IPS DF 19.7 (cell line): ENCODE measurements around the gene HNRNPC.
"Not testable (repeated sequence)": the region's sequence is repeated elsewhere in the genome, so short reads cannot be mapped to it uniquely, and the experiment has no call there.

Experiments
- DNase-seq: peaks from one replicate; pipeline ENCODE4 v3.0.0-alpha.2; 2013; ENCODE audit warnings: low read depth, low spot score

The HNRNPC gene

DNA sequence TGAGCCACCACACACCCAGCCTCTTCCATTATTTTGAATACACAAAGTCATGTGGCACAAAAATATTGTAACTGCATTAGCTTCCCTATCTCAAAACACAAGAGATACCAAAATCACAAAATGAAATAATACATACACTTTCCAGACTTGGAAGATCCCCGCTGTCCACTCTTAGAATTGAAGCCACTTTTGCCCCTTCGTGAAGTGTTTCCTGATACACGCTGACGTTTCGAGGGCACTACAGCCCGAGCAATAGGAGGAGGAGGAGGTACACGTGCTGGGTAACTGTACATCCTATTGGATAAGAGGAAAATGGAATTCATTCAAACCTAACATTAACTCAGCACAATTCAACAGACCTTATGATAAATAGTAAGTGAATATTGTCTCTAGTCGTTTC lies 56.4 kb downstream of the HNRNPC start:
- not testable (repeated sequence) for DNase-seq

DNA sequence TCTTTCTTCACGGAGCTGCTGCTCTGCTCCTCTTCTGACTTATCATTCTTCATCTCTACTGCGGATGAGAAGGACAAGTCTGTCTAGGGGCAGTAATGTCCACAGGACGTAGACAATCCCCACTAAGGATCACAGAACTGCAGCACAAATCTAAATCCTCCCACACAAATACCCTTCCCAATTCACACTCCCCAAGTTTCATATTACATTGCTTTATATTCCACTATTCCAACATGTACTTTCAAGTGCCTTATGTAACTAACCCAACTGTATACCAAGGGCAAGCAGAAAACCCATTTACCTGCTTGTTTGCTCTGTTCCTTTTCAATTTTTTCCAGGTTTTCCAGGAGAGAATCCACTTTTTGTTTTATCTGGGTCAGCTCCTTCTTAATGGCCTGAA lies 57.7 kb downstream of the HNRNPC start:
- no peak for DNase-seq

DNA sequence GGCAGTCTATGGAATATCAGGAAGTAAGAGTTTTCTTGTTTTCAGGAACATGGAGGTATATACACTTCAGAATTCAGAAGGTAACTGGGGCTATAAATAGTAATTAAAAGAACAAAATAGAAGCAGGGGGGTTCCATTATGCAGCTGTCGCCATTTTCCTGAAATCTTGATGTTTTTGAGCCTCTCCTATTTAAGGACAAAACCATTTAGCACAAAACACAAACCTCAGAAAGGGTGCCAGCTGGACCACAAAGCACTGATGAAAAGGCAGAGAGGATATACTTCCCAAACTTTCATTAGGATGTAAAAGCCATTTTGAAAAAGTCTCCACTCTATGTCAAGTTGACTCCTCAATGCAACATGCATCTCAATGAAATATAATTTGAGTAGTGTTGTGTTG lies 59.2 kb downstream of the HNRNPC start:
- no peak for DNase-seq

DNA sequence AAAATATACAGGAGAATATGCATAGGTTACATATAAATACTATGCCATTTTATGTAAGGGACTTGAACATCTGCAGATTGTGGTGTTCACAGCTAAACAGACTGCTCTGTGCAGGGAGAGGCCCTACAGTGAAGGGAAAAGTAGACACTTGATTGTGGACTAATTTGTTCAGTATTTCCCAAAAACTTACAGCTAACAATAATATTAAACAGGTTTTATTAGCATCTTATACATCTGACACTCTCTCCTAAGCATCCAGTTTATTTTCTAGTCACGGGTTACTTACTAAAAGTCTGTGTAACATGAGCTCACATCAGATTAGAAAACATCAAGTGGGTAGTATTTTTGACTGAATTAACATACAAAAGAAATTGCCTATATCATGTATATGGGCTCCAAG lies 60.1 kb downstream of the HNRNPC start:
- no peak for DNase-seq

DNA sequence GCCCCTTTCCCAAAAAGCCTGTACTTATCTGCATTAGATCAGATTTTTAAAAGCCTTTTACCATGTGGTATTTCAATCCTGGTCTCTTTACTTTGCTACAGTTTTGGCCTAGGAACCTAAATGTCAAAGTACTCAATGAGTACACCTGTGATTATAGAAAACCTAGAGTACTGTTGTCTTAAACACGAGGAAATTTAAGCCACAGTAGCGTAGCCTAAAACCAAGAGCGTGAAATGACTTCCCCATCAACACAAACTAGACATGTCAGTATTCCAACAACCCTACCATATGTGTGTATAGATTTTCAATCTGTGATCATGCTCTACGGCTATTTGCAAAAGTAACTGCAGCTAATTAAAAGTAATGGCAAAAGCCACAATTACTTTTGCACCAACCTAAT lies 60.7 kb downstream of the HNRNPC start:
- no peak for DNase-seq

DNA sequence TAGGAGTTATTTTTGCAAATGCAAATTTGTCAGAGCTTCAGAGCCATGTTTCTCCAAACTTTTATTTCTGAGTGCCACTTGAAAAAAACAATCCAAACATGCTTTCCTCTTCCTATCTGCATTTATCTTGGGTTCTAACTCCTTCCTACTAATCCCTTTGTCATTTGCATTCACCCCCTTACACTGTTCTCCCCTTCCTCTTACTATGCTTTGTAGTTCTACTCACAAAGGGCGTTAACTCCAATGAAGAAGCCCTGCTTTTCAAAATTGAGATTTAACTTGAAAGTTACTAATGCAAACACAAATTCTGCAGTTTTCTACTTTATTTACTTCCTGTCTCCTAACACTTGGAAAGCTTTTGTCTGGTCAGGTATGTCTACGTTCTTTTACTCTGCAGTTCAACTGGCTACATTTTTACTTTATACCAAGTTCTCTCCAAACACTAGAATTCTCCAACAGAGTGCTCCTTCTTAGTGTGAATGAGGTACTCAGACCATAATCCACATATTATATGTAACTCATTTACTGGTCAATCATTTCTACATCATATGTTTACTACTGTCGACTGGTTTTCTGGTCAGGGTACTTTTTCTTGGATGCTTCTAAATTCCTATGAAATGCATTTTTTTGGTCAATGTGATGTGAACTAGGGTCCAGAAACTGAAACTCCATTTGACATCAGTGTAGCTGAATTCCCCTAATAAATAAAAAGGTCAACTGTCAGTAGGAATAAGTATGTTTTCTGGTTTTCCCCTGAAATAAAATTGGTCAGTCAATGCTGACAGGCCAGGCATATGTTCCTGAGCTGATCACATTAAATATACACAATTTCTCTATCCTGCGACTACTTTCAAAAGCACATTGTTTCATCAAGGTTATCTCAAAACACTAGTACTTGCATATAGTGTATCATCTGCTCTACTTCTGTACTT lies 62.2 kb downstream of the HNRNPC start:
- no peak for DNase-seq

DNA sequence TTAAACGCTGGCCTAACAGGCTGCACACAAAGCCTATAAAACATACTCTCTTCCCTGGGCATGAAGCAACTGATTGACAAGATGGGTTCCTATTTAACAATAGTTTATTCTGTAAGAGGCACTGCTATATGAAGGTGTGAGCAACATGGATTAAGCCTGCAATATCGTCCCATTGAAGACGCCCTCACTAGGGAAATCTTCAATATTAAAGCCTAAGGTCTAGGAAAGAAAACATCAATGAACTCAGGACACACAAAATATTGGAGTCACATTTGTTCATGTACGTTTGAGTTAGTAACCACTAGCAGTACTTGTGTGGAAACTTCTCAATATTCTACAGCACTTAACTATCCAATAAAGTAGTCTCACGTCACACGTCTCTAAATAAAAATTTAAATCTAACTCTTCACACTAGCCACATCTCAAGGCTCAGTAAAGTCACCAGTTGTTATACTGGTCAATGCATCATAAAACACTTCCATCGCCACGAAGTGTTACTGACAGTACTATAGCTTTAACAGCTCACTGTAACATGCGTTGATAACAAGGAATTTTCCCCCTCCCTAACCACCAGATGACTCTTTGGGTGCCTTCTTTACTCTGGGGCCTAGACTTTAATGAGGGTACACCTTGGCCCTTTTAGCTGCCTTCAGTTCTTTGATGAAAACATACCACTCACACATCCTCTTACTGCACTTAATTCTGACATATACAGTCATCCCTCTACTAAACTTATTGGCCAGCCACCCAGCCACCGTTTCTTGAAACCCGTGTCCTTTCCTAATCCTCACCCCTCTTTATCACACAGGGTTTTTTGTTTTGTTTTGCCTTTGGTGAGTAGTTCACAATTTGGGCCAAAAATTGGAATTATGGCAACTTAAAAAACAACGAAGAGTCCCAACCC lies 63.3 kb downstream of the HNRNPC start:
- DNase-seq: no peak

DNA sequence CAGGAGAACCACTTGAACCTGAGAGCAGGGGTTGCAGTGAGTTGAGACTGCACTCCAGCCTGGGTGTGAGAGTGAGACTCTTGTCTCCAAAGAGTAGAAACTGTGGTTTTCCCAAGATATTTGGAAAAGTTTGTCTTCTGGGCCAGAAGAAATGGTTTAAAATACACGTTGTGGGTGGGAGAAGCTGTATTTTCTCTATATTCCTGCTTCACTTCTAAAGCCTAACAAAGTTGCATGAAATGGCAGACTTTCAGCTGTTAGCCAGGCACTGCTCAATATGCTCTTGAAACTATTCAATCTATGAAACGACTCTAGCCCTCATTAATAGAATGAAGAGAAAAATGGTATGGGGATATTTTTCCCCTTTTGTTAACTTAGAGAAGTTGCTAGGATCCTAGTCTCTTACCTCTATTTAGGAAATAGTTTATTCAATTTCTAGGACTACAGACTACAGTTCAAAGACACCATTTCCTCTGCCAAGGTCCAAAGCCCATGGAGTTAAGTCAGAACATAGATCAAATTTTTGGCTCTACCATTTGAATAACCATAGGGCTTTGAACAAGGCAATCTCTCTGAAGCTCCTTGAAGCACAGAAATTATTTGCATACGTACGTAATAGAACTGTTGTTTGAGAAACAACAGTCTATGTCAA lies 64.1 kb downstream of the HNRNPC start:
- no peak for DNase-seq

DNA sequence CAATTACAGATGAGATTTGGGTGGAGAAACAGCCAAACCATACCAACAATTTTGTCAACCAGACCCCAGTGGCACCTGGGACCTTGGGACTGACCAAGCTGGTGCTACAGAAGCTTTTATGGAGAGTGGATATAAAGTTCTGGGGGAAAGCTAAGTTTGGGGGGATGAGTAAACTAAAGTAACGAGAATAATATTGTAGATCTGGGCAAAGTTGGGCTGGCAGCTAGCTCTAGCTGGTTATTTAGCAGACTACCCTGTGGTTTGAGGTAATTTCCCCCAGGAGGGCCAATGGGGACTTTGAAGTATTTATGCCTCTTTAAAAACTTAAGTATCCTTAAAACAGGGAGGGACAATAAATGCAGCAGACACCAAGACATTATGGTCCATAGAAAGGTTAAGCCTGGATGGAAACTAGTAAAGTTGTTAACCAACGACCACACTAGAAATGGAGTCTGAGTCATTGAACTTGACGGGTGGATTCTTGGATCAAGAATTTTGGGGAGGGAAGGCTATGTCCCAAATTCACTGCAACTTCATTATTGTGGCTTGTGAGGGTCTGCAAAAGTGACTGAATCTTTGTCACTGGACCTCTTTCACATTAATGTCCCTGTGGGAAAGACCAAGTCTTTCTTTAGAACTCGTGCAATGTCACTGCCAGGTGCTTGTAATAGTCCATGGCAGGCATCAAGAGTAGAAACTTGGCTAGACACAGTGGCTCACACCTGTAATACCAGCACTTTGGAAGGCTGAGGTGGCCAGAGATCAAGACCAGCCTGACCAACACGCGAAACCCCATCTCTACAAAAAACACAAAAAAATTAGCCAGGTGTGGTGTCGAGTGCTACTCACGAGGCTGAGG lies 64.8 kb downstream of the HNRNPC start:
- DNase-seq: no peak

DNA sequence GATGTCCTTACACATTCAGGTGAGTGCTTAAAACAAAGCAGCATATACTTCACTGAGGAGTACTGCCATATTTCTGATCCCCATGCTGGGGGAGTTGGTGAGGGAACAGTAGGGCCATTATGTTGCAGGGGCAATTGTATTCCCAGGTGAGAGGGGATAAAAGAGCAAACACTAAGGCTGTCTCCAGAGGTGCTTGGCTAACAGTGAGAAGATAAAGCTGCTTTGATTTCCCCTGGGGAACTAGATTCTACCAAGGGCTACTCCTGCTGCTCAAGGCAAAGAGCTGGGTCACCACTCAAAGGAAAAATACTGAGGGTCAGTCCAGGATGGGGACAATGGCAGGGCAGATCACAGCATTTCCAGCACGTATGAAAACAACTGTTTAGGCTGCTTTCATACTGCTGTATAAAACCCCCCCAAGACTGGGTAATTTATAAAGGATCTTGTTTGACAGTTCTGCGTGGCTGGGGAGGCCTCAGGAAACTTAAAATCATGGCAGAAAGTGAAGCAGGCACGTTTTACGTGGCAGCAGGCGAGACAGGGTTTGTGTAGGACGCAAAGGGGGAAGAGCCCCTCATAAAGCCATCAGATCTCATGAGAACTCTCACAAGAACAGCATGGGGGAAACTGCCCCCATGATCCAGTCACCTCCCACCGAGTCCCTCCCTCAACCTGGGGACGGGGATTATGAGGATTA lies 65.6 kb downstream of the HNRNPC start:
- DNase-seq: no peak

DNA sequence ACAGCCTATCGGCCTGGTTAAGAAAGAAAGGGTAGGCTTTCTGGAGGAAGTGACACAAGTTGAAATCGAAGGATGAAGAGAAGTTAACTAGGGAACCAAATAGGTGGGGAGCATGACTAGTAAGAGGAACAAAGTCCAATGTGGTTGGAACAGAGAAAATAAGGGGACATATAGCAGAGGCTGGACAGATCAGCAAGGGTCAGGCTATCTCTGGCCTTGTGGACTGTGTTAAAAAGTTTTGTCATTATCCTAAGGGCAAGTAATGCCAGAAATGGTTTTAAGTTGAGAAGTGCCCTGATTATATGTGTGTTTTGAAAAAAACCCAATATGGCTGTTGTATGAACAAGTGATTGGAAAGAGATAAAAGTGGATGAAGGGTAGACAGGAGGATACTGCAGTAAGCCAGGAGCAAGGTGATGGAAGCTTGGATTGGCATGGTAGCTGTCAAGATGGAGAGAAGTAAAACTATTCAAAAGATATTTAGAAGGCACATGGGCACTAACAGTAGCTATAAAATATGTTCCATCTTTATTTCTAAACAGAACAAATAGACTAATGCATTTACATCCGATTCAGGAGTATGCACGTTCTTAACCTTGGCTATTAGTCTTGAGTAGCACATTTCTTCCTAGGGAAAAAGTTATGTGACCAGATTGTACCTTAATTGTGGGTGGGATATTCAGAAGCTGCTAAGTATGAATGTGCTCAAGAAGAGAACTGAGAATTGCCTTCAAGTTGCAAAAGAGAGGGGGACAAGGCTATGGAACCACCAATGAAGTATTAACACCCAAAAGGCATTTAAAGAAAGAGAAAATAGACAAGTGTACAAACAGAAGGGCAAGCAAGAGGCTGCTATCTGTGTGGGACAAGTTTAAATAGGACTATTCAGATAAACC lies 66.5 kb downstream of the HNRNPC start:
- no peak for DNase-seq

DNA sequence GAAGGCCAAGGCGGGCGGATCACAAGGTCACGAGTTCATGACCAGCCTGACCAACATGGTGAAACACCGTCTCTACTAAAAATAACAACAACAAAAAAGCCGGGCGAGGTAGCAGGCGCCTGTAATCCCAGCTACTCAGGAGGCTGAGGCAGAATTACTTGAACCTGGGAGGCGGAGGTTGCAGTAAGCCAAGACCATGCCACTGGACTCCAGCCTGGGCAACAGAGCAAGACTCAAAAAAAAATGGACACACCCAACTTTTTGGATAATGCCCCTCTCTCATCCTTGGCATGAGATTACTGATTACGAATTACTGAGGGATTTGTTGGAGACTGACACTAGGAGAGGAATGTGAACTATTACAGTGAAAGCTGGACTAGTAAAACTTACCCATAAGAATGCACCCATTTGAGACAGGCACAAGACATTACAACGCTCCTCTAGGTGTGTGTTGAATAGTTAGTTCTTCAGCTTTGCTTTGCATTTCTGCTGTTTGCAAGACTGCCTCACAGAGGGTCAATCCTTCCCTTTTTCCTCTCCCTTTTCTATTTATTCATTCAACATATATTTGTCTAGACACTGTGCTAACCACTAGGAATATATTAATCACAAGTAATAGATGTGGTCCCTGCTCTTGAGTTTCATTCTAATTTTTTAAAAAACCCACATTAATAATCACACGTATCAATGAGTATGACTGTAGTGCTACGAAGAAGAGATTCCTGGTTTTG lies 67.3 kb downstream of the HNRNPC start:
- no peak for DNase-seq

DNA sequence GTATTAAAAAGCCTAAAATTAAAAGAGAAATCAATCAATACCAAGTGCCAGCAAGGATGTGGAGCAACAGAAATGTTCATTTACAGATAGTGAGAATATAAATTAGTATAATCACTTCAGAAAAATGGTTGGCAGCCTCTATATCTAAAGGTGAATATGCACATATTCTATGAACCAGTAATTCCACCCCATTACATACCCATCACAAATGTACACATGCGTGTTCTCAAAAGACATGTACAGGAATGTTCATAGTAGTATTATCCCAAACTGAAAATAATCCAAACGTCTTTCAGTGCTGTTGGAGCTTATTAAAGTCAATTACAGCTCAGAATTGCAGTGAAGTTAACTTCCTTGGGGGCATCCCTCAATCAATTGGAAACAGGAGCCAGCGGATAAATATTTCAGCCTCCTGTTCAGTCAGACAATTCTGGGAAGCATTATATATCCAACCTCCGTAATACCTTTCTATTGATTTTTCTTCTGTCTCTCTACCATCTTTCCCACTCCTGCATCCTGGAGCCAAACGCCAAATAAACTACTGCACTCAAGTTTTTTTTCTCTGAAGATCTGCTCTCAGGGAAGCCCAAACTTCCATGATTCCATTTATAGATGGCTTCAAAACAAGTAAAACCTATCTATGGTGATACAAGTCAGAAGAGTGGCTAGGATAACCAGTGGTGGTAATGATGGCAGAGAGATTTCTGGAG lies 68.3 kb downstream of the HNRNPC start:
- no peak for DNase-seq

DNA sequence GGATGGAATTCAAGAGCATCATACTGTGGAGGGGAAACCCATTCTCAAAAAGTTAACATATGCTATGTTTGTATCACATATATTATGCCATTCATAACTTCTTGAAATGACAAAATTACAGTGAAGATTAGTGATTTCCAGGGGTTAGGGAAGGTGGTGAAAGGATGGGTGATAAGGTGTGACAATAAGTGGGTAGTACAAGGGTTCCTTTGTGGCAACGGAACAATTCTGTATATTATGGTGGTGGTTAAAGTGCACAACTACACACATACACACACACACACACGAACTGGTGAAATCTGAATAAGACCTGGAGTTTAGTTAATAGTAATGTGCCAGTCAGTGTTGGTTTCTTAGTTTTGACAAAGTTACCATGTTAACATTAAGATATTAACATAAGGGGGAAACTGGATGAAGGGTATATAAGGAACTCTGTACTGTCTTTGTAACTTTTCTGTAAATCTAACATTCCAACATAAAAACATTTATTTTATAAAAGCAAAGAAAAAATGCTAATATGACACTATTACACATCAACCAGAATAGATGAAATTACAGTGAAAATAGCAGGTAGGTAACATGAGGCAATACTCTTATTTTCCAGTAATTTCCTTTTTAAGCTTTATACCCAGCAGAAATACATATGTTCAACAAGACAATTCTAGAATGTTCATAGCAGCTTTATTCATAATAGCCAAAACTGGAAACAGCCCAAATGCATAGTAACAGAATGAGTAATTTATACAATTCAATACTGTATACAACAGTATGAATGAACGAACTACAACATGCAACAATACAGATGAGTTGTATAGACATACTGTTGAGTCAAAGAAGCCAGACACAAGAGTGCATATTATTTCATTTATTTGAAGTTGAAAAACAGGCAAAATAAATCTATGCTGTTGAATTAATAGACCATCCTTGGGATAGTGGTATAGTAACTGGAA lies 69.4 kb downstream of the HNRNPC start:
- no peak for DNase-seq

DNA sequence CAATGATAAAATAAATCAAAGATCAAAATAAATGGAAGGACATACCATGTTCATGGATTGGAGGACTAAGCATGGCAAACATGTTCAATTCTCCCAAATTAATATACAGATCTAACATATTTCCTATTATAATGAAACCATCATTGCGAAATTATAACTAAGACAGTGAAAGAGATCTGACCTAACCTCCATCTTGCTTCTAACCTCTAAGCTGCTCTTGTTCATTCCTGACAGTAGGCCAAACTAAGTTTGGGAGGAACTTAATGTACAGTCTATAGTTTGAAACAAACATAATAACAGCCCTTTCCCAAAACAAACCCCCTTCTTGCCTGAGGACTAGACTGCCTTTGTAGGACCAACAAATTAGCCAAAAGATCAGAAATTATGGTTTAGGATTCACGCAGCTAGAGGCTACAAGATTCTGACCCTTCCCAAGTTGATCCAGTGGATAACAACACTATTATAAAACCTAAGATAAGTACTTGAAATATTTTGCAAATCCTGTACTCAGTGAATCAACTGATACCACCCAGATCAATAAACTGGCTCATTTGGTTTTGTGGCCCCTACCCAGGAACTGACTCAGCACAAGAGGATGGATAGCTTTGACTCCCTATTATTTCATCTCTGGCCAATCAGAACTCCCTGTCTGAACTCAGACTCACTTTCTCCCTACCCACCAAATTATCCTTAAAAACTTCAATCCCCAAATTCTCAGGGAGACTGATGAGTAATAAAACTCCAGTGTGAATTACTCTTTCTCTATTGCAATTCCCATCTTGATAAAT lies 71.6 kb downstream of the HNRNPC start:
- no peak for DNase-seq

DNA sequence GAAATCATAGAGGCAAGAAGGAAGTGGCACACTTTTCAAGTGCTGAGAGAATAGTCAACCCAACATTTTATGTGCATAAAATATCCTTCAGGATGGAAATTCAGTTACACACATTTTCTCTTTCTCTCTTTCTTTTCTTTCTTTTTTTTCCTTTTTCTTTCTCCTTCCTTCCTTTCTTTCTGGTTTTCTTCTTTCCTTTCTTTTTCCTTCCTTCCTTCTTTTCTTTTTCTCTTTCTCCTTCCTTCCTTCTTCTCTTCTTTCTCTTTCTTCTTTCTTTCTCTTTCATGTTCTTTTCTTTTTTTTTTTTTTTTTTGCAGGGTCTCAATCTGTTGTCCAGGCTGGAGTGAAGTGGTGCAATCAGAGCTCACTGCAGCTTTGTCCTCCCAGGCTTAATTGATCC lies 74.6 kb downstream of the HNRNPC start:
- no peak for DNase-seq
